KOPT-K1 (cell line): Measurements from ENCODE around the gene VRK1.

Source experiments
- H3K27ac ChIP-seq: fragments of 200-600 bp; sonication (generic); 2 replicates; pipeline ENCODE4 v1.5.1; 2016; ENCODE audit warnings: antibody characterized with exemption, mild to moderate bottlenecking, low read depth, low read length; ENCODE audit not compliant: poor library complexity, severe bottlenecking
- H3K36me3 ChIP-seq: fragments of 200-600 bp; sonication (generic); 2 replicates; pipeline ENCODE4 v1.5.1; 2017; ENCODE audit warnings: antibody characterized with exemption, mild to moderate bottlenecking, low read length, moderate library complexity; ENCODE audit not compliant: insufficient read depth
- H3K9me3 ChIP-seq: fragments of 200-600 bp; sonication (generic); 2 replicates; pipeline ENCODE4 v1.5.1; 2017; ENCODE audit warnings: antibody characterized with exemption, low read length, mild to moderate bottlenecking; ENCODE audit not compliant: insufficient read depth, poor library complexity, severe bottlenecking

Gene VRK1

DNA sequence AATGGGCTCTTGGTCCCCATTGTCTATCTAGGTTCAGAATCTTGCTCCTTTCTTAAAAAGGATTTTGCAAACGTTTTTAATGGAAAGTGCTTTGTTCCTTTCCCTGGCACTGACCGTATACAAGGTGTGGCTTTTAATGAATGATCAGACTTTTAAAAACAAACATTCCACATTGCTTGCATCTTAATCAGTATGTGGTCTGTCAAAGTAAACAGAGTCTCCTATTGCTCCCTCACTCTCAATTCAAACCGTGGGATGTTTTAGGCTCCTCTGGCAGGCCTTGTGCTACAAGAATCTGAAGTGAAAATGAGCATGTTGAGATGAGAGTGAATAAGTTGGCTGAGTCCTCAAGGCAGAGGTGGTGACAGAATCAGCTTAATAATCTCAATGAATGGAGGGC is 107.0 kb downstream of the VRK1 start:
- Histone ChIP-seq H3K27ac (no peak overlapping the region), H3K36me3 (peaks cover 17% of the 10 kb centered on the region), H3K9me3 (peaks cover 18% of the 10 kb centered on the region)

DNA sequence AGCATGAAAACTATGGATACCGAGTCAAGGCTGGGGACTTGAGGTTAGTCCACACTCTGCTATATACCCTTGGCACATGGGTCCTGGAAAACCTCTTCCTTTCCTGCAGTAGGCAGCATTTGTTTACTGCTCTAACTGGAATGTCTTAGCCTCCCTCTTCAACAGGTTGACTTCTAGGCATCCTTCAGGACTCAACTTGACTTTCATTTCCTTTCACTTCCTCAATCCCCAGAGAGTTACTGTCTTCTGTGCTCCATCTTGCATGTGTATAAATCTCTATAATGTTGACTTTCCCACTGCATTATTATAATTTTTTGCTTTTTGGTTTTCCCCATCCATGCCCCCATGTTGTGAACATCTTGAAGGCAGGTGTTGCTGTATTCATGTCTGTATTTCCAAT is 107.9 kb downstream of the VRK1 start:
- H3K27ac ChIP-seq = no peak overlapping the region
- H3K36me3 ChIP-seq = peaks cover 20% of the 10 kb centered on the region
- H3K9me3 ChIP-seq = peaks cover 27% of the 10 kb centered on the region

DNA sequence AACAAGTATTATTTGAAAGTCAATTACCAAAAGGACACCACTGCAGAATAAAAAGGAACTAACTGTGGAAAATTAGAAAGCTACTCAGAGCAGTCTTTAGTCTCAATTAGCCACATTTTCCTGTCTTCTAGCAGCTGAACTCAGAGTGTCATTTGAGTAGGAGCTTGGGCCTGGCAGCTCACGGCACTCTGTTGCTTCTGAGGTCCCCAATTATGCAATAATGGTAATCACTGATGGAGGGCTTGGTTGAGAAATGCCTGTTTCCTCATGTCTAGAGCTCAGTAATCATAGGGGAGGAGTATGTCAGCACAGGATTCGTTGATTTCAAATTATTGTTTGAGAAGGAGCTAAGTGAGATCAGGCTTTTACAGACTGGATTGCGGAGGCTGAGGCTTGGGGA is 108.6 kb downstream of the VRK1 start:
- H3K36me3 ChIP-seq = peaks cover 22% of the 10 kb centered on the region
- H3K27ac ChIP-seq = no peak overlapping the region
- peaks cover 32% of the 10 kb centered on the region for H3K9me3 ChIP-seq

GRCh38 chr14:96906434-96906833 is 109.3 kb downstream of the VRK1 start:
- H3K27ac ChIP-seq = no peak overlapping the region
- H3K36me3 ChIP-seq = peaks cover 22% of the 10 kb centered on the region
- peaks cover 32% of the 10 kb centered on the region for H3K9me3 ChIP-seq

GRCh38 chr14:96909841-96910364 is 112.7 kb downstream of the VRK1 start:
- Histone ChIP-seq H3K36me3 (peaks cover 22% of the 10 kb centered on the region), H3K9me3 (peaks cover 34% of the 10 kb centered on the region), H3K27ac (no peak overlapping the region)

DNA sequence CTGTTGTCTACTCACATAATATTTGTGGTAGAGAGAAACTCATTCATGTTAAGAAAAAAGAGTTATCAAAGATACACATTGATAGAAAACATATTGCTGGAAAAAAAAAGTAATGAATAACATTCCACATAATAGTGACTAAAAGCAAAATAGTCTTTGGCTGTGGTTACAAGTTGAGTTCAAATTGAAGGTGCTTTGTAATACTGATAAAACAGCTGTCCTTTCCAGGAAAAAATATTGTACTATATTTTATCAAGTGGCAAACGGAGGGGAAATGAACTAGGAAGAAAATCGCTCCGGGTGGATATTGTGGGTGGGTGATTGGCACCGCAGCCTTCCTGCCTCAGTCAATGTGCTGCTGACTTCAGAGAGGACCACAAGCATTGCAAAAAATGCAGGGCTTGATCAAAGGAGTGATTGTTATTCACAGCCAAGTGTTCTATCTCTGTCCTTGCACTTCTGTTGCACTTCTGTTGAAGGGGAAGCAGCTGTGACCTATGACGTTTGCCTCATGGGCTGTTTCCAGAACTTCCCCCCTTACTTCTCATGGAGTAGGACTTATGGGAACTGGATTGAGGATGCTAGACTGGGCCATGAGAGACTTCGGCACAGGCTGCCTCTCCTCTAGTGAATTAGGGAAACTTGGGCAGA is 114.4 kb downstream of the VRK1 start:
- peaks cover 19% of the 10 kb centered on the region for H3K36me3 ChIP-seq
- H3K9me3 ChIP-seq = peaks cover 42% of the 10 kb centered on the region
- no peak overlapping the region for H3K27ac ChIP-seq

DNA sequence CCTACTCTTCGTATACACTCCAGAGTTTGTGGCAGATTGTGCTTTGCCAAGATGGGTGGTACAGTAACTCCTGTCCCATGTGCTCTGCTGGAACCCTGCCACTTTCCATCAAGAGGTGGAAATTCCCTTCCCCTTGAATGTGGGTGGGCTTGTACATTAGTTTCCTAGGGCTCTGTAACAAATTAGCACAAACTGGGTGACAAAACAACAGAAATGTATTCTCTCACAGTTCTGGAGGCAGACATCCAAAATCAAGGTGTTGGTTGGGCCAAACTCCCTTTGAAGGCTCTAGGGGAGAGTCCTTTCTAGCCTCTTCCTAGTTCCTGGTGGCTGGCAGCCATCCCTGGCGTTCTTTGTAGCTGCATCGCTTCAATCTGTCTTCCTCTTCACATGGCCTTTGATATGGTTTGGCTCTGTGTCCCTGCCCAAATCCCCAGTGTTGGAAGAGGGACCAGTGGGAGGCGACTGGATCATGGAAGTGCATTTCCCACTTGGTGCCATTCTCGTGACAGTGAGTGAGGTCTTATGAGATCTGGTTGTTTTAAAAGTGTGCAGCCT is 117.5 kb downstream of the VRK1 start:
- H3K9me3 ChIP-seq = peaks cover 19% of the 10 kb centered on the region
- H3K36me3 ChIP-seq = 0 out of 2 replicates have a peak, but pooled peaks cover 4% of the 10 kb centered on the region
- no peak overlapping the region for H3K27ac ChIP-seq

GRCh38 chr14:96915478-96915877 is 118.3 kb downstream of the VRK1 start:
- Histone ChIP-seq H3K36me3 (no peaks in the 10 kb centered on the region), H3K9me3 (peaks cover 11% of the 10 kb centered on the region), H3K27ac (no peak overlapping the region)

DNA sequence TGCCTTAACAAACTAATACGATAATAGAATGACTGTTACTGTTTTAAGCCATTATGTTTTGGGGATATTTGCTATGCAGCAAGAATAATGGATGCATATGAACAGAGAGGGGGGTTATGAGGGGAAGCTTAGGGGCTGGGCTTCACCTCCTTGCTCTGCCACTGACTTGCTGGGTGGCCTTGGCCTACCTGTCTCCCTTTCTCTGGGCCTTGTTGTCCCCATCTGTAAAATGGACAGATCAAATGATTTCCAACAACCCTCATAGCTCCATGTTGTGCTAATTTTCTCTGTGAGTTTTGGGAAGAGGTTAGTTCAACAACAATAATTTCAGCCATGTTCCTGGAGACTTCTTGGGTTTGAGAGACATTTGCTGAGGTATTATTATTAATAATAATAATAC is 119.6 kb downstream of the VRK1 start:
- Histone ChIP-seq H3K36me3 (no peaks in the 10 kb centered on the region), H3K27ac (no peak overlapping the region), H3K9me3 (peaks cover 20% of the 10 kb centered on the region)

DNA sequence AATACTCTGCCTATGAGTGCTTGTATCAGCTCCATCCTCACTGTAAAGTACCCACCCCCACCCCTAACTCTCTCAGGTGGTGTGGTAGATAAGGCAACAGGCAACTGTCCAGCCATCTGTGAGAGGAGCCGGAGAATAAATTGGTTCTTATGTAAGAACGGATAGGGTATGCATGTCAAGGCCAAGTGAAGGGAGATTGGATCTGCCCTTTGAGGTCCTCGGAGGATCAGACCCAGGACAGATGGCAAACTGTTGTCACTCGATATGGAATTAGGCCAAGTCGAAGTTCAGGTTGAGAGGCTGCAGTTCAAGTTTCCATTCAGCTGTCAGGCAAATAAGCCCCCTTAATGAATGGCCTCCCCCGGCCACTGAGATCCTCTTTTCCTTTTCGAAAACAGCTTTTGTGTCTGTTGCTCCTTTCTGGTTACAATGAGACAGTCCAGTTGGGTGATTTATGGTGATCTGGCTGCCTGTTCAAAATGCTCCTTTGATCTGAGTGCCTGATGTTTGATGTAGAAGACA is 120.3 kb downstream of the VRK1 start:
- H3K9me3 ChIP-seq = peaks cover 21% of the 10 kb centered on the region
- no peak overlapping the region for H3K27ac ChIP-seq
- no peaks in the 10 kb centered on the region for H3K36me3 ChIP-seq

DNA sequence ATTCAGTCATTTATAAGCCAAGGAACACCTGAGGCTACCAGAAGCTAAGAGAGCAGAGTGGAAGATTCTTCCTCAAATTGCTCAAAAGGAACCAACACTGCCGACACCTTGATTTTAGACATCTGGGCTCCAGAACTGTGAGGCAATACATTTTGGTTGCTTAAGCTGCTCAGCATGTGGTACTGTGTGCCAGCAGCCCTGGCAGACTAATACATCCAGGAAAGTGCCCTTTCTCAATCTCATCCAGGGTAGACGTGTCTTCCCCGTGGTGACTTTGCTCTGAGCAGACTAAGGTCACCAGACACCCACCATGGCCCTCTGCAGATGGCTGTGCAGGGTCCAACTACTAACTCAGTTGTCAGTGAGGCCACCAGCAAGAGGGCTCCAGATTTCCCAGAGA is 122.8 kb downstream of the VRK1 start:
- Histone ChIP-seq H3K27ac (no peak overlapping the region), H3K36me3 (no peaks in the 10 kb centered on the region), H3K9me3 (peaks cover 17% of the 10 kb centered on the region)

DNA sequence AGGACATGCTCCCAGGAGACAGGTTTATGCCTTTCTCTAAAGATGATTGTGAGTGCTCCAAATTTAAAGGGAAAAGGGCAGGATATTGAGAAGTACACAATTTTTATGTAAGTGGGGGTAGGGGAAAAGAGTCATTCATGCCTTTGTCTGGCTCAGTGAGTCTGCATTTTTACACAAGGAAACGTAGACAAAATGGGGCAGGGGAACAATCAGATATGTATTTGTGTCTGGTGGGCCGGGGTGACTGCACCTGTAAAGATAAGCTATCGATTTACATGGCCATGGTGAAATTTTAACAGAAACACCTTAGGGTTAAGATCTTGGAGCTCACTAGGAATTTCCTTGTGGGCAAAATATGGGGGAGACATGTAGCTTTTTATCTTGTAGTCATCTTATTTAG is 123.6 kb downstream of the VRK1 start:
- Histone ChIP-seq H3K9me3 (peaks cover 11% of the 10 kb centered on the region), H3K27ac (no peak overlapping the region), H3K36me3 (no peaks in the 10 kb centered on the region)

DNA sequence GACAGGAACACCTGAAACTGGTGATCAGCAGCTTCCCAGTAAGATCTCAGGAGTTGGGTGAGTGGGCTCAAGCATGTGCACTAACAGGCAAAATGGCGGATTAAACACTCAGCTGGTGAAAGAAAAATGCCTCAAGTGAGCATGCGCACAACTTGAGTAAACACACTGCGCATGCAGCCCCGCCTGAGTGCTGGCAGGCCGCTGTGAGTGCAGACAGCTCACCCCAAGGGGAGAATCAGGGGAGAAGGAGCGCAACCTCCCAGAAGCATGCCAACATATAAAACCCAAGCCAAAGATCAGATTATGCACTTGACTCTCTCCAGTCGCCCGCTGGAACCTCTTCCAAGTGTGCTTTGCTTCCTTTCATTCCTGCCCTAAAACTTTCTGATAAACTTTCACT is 125.8 kb downstream of the VRK1 start:
- Histone ChIP-seq H3K27ac (no peak overlapping the region), H3K9me3 (peaks cover 11% of the 10 kb centered on the region), H3K36me3 (no peaks in the 10 kb centered on the region)

- peaks cover 11% of the 10 kb centered on the region for H3K9me3 ChIP-seq
- no peak overlapping the region for H3K27ac ChIP-seq
These were observed 128.2 kb downstream of the VRK1 start for GRCh38 chr14:96925422-96925821.

GRCh38 chr14:96926001-96926400 is 128.8 kb downstream of the VRK1 start:
- Histone ChIP-seq H3K9me3 (peaks cover 9% of the 10 kb centered on the region), H3K36me3 (no peaks in the 10 kb centered on the region), H3K27ac (no peak overlapping the region)

More at GRCh38 chr14:96925422-96925821, 128.2 kb downstream of the VRK1 start:
- no peaks in the 10 kb centered on the region for H3K36me3 ChIP-seq
